Measurements from ENCODE around the gene HMGB3.

HMGB3 gene

GRCh38 chrX:151009582-151009981, 26.4 kb downstream of the HMGB3 start:
- H3F3A ChIP-seq (ENCODE audit: insufficient read depth): no peaks in the 10 kb centered on the region
- H3K9ac ChIP-seq (ENCODE audit: low read length): no peak overlapping the region
- H3K9me2 ChIP-seq (replicated peaks; ENCODE audit: insufficient read depth, low read length): no peaks in the 10 kb centered on the region
- no peaks in the 10 kb centered on the region for H4K20me1 ChIP-seq (ENCODE audit: low read depth, low read length)
- H3K27me3 ChIP-seq (ENCODE audit: low read length): no peaks in the 10 kb centered on the region
- H3K4me3 ChIP-seq (ENCODE audit: insufficient read depth, low read length, poor library complexity, severe bottlenecking): no peak overlapping the region
- no peaks in the 10 kb centered on the region for H3K36me3 ChIP-seq (ENCODE audit: low read length)
- H3K79me2 ChIP-seq (ENCODE audit: insufficient read depth, low read length): no peaks in the 10 kb centered on the region
- no peak overlapping the region for H3K4me2 ChIP-seq (ENCODE audit: low read depth, low read length, poor library complexity, severe bottlenecking)
- 0 out of 2 replicates have a peak, but pooled peaks cover 3% of the 10 kb centered on the region for H3K9me3 ChIP-seq (ENCODE audit: insufficient read depth, low read length)
- no peak overlapping the region for H3K27ac ChIP-seq (ENCODE audit: low read depth, low read length)
- TF ChIP-seq EZH2phosphoT487 (conservative IDR thresholded peaks at IDR 0.05; ENCODE audit: low read length) (no peak), CTCF (IDR thresholded peaks at IDR 0.05; ENCODE audit: insufficient read depth, low read length, poor library complexity, severe bottlenecking) (no peak)
- H2AFZ ChIP-seq (ENCODE audit: low read depth, low read length, severe bottlenecking): no peak overlapping the region

GRCh38 chrX:151013164-151013743, 30.1 kb downstream of the HMGB3 start:
- Histone ChIP-seq H2AFZ (ENCODE audit: low read depth, low read length, severe bottlenecking) (no peak overlapping the region), H3K9me3 (ENCODE audit: insufficient read depth, low read length) (0 out of 2 replicates have a peak, but pooled peaks cover 3% of the 10 kb centered on the region), H3K27ac (ENCODE audit: low read depth, low read length) (no peak overlapping the region), H3K27me3 (ENCODE audit: low read length) (no peaks in the 10 kb centered on the region), H3K9me2 (replicated peaks; ENCODE audit: insufficient read depth, low read length) (no peaks in the 10 kb centered on the region), H3K9ac (ENCODE audit: low read length) (no peak overlapping the region), H3K4me2 (ENCODE audit: low read depth, low read length, poor library complexity, severe bottlenecking) (no peak overlapping the region), H3K4me3 (ENCODE audit: insufficient read depth, low read length, poor library complexity, severe bottlenecking) (no peak overlapping the region), H3K36me3 (ENCODE audit: low read length) (no peaks in the 10 kb centered on the region), H3K79me2 (ENCODE audit: insufficient read depth, low read length) (no peaks in the 10 kb centered on the region), H3F3A (ENCODE audit: insufficient read depth) (no peaks in the 10 kb centered on the region), H4K20me1 (ENCODE audit: low read depth, low read length) (no peaks in the 10 kb centered on the region)
- TF ChIP-seq CTCF (IDR thresholded peaks at IDR 0.05; ENCODE audit: insufficient read depth, low read length, poor library complexity, severe bottlenecking): no peak
- no peak for TF ChIP-seq EZH2phosphoT487 (conservative IDR thresholded peaks at IDR 0.05; ENCODE audit: low read length)

GRCh38 chrX:151015684-151016083, 32.5 kb downstream of the HMGB3 start:
- H3K36me3 ChIP-seq (ENCODE audit: low read length): no peaks in the 10 kb centered on the region
- H4K20me1 ChIP-seq (ENCODE audit: low read depth, low read length): no peaks in the 10 kb centered on the region
- H3K27ac ChIP-seq (ENCODE audit: low read depth, low read length): no peak overlapping the region
- no peak overlapping the region for H3K9ac ChIP-seq (ENCODE audit: low read length)
- H3F3A ChIP-seq (ENCODE audit: insufficient read depth): no peaks in the 10 kb centered on the region
- H3K9me3 ChIP-seq (ENCODE audit: insufficient read depth, low read length): 0 out of 2 replicates have a peak, but pooled peaks cover 3% of the 10 kb centered on the region
- H3K4me3 ChIP-seq (ENCODE audit: insufficient read depth, low read length, poor library complexity, severe bottlenecking): no peak overlapping the region
- H3K27me3 ChIP-seq (ENCODE audit: low read length): no peaks in the 10 kb centered on the region
- TF ChIP-seq EZH2phosphoT487 (conservative IDR thresholded peaks at IDR 0.05; ENCODE audit: low read length): no peak
- TF ChIP-seq CTCF (IDR thresholded peaks at IDR 0.05; ENCODE audit: insufficient read depth, low read length, poor library complexity, severe bottlenecking): no peak
- H3K9me2 ChIP-seq (replicated peaks; ENCODE audit: insufficient read depth, low read length): no peaks in the 10 kb centered on the region
- H3K79me2 ChIP-seq (ENCODE audit: insufficient read depth, low read length): no peaks in the 10 kb centered on the region
- no peak overlapping the region for H2AFZ ChIP-seq (ENCODE audit: low read depth, low read length, severe bottlenecking)
- H3K4me2 ChIP-seq (ENCODE audit: low read depth, low read length, poor library complexity, severe bottlenecking): no peak overlapping the region
